WERI-Rb-1 (cell line): ENCODE data around the gene TBCK.

Experiments used
- DNase-seq: peaks from one replicate; pipeline ENCODE4 v3.0.0-alpha.2; 2020
- H3K27ac ChIP-seq: fragments of 250-450 bp; sonication (Bioruptor Pico); 2 replicates; pipeline ENCODE4 v1.5.1; 2020; ENCODE audit warnings: mild to moderate bottlenecking, moderate library complexity
- H3K27me3 ChIP-seq: fragments of 250-450 bp; sonication (Bioruptor Pico); 2 replicates; pipeline ENCODE4 v1.5.1; 2021; ENCODE audit warnings: mild to moderate bottlenecking, low read depth, moderate library complexity; ENCODE audit not compliant: insufficient read depth, severe bottlenecking
- H3K36me3 ChIP-seq: fragments of 250-450 bp; sonication (Bioruptor Pico); 2 replicates; pipeline ENCODE4 v1.5.1; 2020; ENCODE audit warnings: mild to moderate bottlenecking, moderate library complexity
- H3K4me3 ChIP-seq: 2 replicates; pipeline ENCODE4 v1.5.1; 2011; ENCODE audit warnings: low read depth, mild to moderate bottlenecking, control low read depth, low read length
- H3K9me3 ChIP-seq: fragments of 250-450 bp; sonication (Bioruptor Pico); 2 replicates; pipeline ENCODE4 v1.5.1; 2021; ENCODE audit warnings: mild to moderate bottlenecking, moderate library complexity; ENCODE audit not compliant: severe bottlenecking
- CTCF ChIP-seq: IDR thresholded peaks from 2 replicates; pipeline ENCODE4 v1.5.1; 2011; ENCODE audit warnings: low read depth, mild to moderate bottlenecking, control low read depth, inconsistent platforms, low read length

TBCK gene

GRCh38 chr4:106017975-106018374 lies 298.0 kb downstream of the TBCK start:
- Histone ChIP-seq H3K36me3 (no peaks in the 10 kb centered on the region), H3K27me3 (no peaks in the 10 kb centered on the region), H3K9me3 (peaks cover 10% of the 10 kb centered on the region), H3K27ac (no peak overlapping the region), H3K4me3 (no peak overlapping the region)
- no peak for DNase-seq
- TF ChIP-seq CTCF, result no peak

GRCh38 chr4:106011387-106011786 lies 304.6 kb downstream of the TBCK start:
- TF ChIP-seq CTCF, result no peak
- H3K4me3 ChIP-seq, result no peak overlapping the region
- no peaks in the 10 kb centered on the region for H3K36me3 ChIP-seq
- DNase-seq, result no peak
- no peak overlapping the region for H3K27ac ChIP-seq
- H3K27me3 ChIP-seq, result no peaks in the 10 kb centered on the region
- H3K9me3 ChIP-seq, result peaks cover 16% of the 10 kb centered on the region

- no peak for DNase-seq
- Histone ChIP-seq H3K27ac (no peak overlapping the region), H3K9me3 (peaks cover 16% of the 10 kb centered on the region), H3K4me3 (no peak overlapping the region), H3K27me3 (no peaks in the 10 kb centered on the region), H3K36me3 (no peaks in the 10 kb centered on the region)
- no peak for TF ChIP-seq CTCF
Measured at GRCh38 chr4:106010761-106011160, 305.2 kb downstream of the TBCK start.

GRCh38 chr4:106002994-106003393 lies 313.0 kb downstream of the TBCK start:
- no peak for DNase-seq
- H3K27ac ChIP-seq, result no peak overlapping the region
- H3K4me3 ChIP-seq, result no peak overlapping the region
- no peak for TF ChIP-seq CTCF
- H3K27me3 ChIP-seq, result no peaks in the 10 kb centered on the region
- no peaks in the 10 kb centered on the region for H3K36me3 ChIP-seq
- H3K9me3 ChIP-seq, result no peaks in the 10 kb centered on the region

- Histone ChIP-seq H3K36me3 (no peaks in the 10 kb centered on the region), H3K27ac (no peak overlapping the region), H3K9me3 (no peaks in the 10 kb centered on the region), H3K27me3 (no peaks in the 10 kb centered on the region), H3K4me3 (no peak overlapping the region)
- no peak for TF ChIP-seq CTCF
- DNase-seq, result no peak
Measured at GRCh38 chr4:105998171-105999063, 317.6 kb downstream of the TBCK start.

GRCh38 chr4:105996845-105997244 lies 319.2 kb downstream of the TBCK start:
- H3K4me3 ChIP-seq, result no peak overlapping the region
- no peak overlapping the region for H3K27ac ChIP-seq
- no peak for DNase-seq
- no peak for TF ChIP-seq CTCF
- no peaks in the 10 kb centered on the region for H3K27me3 ChIP-seq
- H3K36me3 ChIP-seq, result no peaks in the 10 kb centered on the region
- no peaks in the 10 kb centered on the region for H3K9me3 ChIP-seq
